ENCODE measurements around the gene LAMB1.

DNA sequence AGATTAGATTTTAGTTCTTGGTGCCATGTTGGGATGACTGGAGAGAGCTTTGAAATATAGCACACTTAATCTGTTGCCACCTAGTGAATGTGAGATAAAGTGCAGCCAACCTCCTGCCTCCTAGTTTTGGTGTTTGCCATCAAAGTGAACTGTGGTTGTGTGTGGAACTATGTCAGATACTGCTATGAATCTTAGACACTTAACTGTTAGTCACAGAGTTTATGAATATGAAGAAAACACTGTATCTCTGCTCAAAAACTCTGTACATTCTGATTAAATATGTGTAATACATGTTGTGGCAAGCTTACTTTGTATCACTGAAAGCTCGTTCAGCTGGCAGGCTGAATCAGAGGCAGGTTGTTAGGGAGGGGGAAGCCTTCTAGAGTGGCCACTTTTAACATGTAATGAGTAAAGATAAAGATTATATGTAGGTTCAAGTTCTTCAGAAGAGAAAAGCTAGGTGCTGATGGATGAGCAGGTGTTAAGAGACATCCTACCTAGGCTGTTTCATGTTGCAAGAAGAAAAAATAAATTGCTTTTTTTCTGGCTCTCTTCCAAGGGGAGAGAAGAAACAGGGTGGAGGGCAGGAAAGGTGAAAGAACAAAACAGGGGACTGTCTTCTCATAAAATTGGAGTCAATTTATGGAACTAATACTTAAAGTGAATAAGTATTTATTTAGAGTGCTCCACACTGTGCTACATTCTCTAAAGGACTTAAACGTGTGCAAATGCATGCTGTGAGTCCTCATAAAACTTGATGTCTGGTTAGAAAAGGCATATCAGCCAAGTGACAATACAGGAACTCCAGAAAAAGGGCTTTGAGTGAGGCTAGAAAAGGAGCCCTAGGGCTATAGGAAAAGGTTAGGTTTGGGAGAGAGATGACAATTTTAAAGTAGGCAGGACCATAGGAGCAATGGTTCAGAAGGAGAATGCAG lies 14.1 kb upstream of the LAMB1 start:
- TF ChIP-seq, protein P1, sequence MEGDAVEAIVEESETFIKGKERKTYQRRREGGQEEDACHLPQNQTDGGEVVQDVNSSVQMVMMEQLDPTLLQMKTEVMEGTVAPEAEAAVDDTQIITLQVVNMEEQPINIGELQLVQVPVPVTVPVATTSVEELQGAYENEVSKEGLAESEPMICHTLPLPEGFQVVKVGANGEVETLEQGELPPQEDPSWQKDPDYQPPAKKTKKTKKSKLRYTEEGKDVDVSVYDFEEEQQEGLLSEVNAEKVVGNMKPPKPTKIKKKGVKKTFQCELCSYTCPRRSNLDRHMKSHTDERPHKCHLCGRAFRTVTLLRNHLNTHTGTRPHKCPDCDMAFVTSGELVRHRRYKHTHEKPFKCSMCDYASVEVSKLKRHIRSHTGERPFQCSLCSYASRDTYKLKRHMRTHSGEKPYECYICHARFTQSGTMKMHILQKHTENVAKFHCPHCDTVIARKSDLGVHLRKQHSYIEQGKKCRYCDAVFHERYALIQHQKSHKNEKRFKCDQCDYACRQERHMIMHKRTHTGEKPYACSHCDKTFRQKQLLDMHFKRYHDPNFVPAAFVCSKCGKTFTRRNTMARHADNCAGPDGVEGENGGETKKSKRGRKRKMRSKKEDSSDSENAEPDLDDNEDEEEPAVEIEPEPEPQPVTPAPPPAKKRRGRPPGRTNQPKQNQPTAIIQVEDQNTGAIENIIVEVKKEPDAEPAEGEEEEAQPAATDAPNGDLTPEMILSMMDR (IDR thresholded peaks at IDR 0.05), result peak in 5 of 6 experiments; percentile 37 to 63 (median 47)
- TF ChIP-seq POLR2A (IDR thresholded peaks at IDR 0.05), result no peak

All from esophagus squamous epithelium (tissue), 4 donors.